T-cell (primary cell): ENCODE data around the gene ERCC1. TPM values are rescaled to one million over a fixed set of nuclear protein-coding genes. Genes with fewer than 3 reads are reported as not detected.

Experiments used
- ATAC-seq, 4 experiments: fragments of 200-7000 bp in 3 of 4; fragments of 150-1000 bp in 1 of 4; cut with Tn5 transposase; replicated peaks in 1 of 4; 1 replicate in 3 of 4; 2 replicates in 1 of 4; pipeline ENCODE4 v1.10.0; 2021; ENCODE audit warnings: moderate library complexity in 3 of 4, mild to moderate bottlenecking in 2 of 4, moderate number of reproducible peaks in 1 of 4
- CTCF ChIA-PET, 2 donors: fragments of 300-600 bp; sonication (Branson Sonifier 250); formaldehyde crosslinking; loops; one replicate each; lab custom pipeline; 2022; ENCODE audit warnings: antibody characterized with exemption in 2 of 2; lab: Charles Lee
- POLR2A ChIA-PET, 2 donors: fragments of 300-600 bp; sonication (Branson Sonifier 250); formaldehyde crosslinking; loops; one replicate each; lab custom pipeline; 2022; ENCODE audit warnings: antibody characterized with exemption in 2 of 2; lab: Charles Lee
- DNase-seq, 35 experiments: peaks; one replicate each; pipeline versions ENCODE4 v3.0.0 to v3.0.0-alpha.2; 2013 to 2023
- H3K27ac ChIP-seq: one replicate; pipeline ENCODE4 v1.5.1; 2013; ENCODE audit warnings: low read length
- H3K27me3 ChIP-seq, 2 experiments: replicated peaks in 1 of 2; 1 replicate in 1 of 2; 2 replicates in 1 of 2; pipeline versions ENCODE4 v1.6.1 to v1.7.0; 2013; ENCODE audit warnings: low read length in 1 of 2, mixed read lengths in 1 of 2; ENCODE audit not compliant: control insufficient read depth in 2 of 2, insufficient read depth in 2 of 2; ENCODE audit errors: extremely low read depth in 1 of 2
- H3K36me3 ChIP-seq, 2 donors: 1 replicate in 1 of 2; 2 replicates in 1 of 2; pipeline versions ENCODE4 v1.6.1 to v1.7.0; 2013; ENCODE audit warnings: low read length in 1 of 2; ENCODE audit not compliant: control insufficient read depth in 2 of 2, insufficient read depth in 1 of 2; ENCODE audit errors: extremely low read depth in 1 of 2
- H3K4me1 ChIP-seq, 2 experiments: 1 replicate in 1 of 2; 2 replicates in 1 of 2; pipeline versions ENCODE4 v1.6.1 to v1.7.0; 2013; ENCODE audit warnings: low read length in 2 of 2, mixed read lengths in 1 of 2; ENCODE audit not compliant: insufficient read depth in 2 of 2, control insufficient read depth in 1 of 2; ENCODE audit errors: extremely low read depth in 1 of 2
- H3K4me3 ChIP-seq, 2 donors: 1 replicate in 1 of 2; 2 replicates in 1 of 2; pipeline versions ENCODE4 v1.5.1 to v1.7.0; 2013; ENCODE audit warnings: mild to moderate bottlenecking in 2 of 2, low read length in 1 of 2, moderate library complexity in 1 of 2; ENCODE audit not compliant: control insufficient read depth in 1 of 2; ENCODE audit errors: extremely low read depth in 1 of 2
- H3K9me3 ChIP-seq: 2 replicates; pipeline ENCODE4 v1.7.0; 2013
- H3K27ac Mint-ChIP-seq, 2 donors: one replicate each; pipeline ENCODE4 v1.8.0; 2020 to 2021; ENCODE audit warnings: mild to moderate bottlenecking in 2 of 2, mixed read lengths in 2 of 2
- H3K27me3 Mint-ChIP-seq, 2 donors: one replicate each; pipeline ENCODE4 v1.8.0; 2021 to 2022; ENCODE audit warnings: mixed read lengths in 2 of 2
- H3K36me3 Mint-ChIP-seq: one replicate; pipeline ENCODE4 v1.8.0; 2021; ENCODE audit warnings: mixed read lengths
- H3K4me1 Mint-ChIP-seq, 3 donors: one replicate each; pipeline ENCODE4 v1.8.0; 2020 to 2022; ENCODE audit warnings: mixed read lengths in 3 of 3, mild to moderate bottlenecking in 1 of 3
- H3K4me3 Mint-ChIP-seq, 3 donors: one replicate each; pipeline ENCODE4 v1.8.0; 2020 to 2022; ENCODE audit warnings: mild to moderate bottlenecking in 3 of 3, mixed read lengths in 3 of 3, moderate library complexity in 3 of 3
- H3K9me3 Mint-ChIP-seq, 3 donors: one replicate each; pipeline ENCODE4 v1.8.0; 2020 to 2022; ENCODE audit warnings: mixed read lengths in 3 of 3
- WGBS: methylation state at CpG from one replicate; pipeline ENCODE4 v1.1.5; 2013; ENCODE audit warnings: missing lambda C conversion rate; ENCODE audit not compliant: insufficient coverage; 5-methylcytosine and 5-hydroxymethylcytosine counted together
- total RNA-seq, 35 experiments: library from RNA in 6 of 35; stranded (reverse) in 6 of 35; fragments of 120-200 nt in 1 of 35; gene quantifications; one replicate each; pipeline versions ENCODE4 v1.2.1 to v1.2.4 and lab custom pipeline; 2013 to 2026

ERCC1 gene
- total RNA-seq, 5 donors from 2014 or later (not counting 1 experiment from before 2014, with no cell fraction given), result 41.7 to 55.4 (median 51.6) TPM

DNA sequence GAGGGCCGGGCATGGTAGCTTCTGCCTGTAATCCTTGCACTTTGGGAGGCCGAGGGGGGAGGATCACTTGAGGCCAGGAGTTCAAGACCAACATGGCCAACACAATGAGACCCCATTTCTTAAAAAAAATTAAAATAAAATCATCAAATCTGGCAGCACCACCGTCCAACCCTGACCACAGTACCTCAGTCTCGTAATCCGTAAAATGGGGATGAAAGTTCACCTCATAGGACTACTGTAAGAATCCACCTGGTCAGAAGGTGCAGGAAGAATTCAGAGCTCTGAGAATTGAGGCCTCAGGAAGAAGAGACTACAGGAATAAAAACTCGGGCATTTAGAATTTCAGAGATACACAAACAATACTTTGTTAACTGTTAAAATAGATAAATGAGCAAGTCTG, 21.9 kb downstream of the ERCC1 start:
- ChIA-PET POLR2A (no interaction called here), CTCF (interaction anchor here in 1 of 2 donors (1.3 kb wide), 1 partner anchor 83 kb away, joined by 5 read pairs; no protein-coding TSS in a partner anchor)
- H3K4me1 ChIP-seq, result peaks cover 3 to 50% of the 10 kb centered on the region in 2 experiments
- no peaks in the 10 kb centered on the region for H3K9me3 ChIP-seq
- Mint-ChIP-seq H3K4me3 (no peak overlapping the region), H3K27me3 (peaks cover 27 to 52% of the 10 kb centered on the region in 2 donors), H3K9me3 (no peaks in the 10 kb centered on the region), H3K27ac (no peak overlapping the region), H3K36me3 (no peaks in the 10 kb centered on the region), H3K4me1 (peaks cover 28 to 48% (median 38%) of the 10 kb centered on the region in 3 donors)
- H3K27ac ChIP-seq, result no peak overlapping the region
- peaks cover 0 to 69% of the 10 kb centered on the region in 2 experiments for H3K27me3 ChIP-seq
- H3K36me3 ChIP-seq, result peaks cover 0 to 3% of the 10 kb centered on the region in 2 donors
- DNase-seq, result no peak
- ATAC-seq, result no peak
- no peak overlapping the region for H3K4me3 ChIP-seq
- 94% methylated on average over 3 of the region's 6 CpGs for WGBS

DNA sequence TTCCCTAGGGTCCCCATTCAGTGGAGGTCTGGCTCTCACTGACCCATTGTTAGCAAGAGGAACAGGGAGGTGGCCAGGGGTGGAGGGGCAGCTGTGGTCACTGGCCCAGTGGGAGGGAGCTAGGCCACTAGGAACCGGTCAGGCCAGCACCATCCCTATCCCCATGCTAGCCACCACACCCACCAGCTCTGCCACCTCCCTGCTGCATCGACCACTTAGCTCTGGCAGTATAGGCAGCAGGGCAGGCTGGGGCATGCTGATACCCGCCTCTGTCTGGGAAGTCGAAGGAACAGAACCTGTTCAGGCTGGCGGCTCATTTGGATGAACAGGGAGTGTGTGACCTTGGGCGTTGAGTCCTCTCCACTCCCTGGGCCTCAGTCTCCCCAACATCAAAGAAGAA, 23.5 kb downstream of the ERCC1 start:
- CTCF ChIA-PET, result interaction anchor here in 1 of 2 donors (0.7 kb wide), 1 partner anchor 18 kb away, joined by 3 read pairs; no protein-coding TSS in a partner anchor
- H3K4me3 ChIP-seq, result no peak overlapping the region
- no peaks in the 10 kb centered on the region for H3K9me3 ChIP-seq
- peaks cover 27 to 56% of the 10 kb centered on the region in 2 donors for H3K27me3 Mint-ChIP-seq
- no peaks in the 10 kb centered on the region for H3K36me3 Mint-ChIP-seq
- no peak overlapping the region for H3K4me3 Mint-ChIP-seq
- no peak overlapping the region for H3K27ac ChIP-seq
- peaks cover 0 to 73% of the 10 kb centered on the region in 2 experiments for H3K27me3 ChIP-seq
- peaks cover 3 to 38% of the 10 kb centered on the region in 2 experiments for H3K4me1 ChIP-seq
- H3K4me1 Mint-ChIP-seq, result peaks cover 15 to 34% (median 29%) of the 10 kb centered on the region in 3 donors
- DNase-seq (no peak), ATAC-seq (no peak)
- peaks cover 0 to 3% of the 10 kb centered on the region in 2 donors for H3K36me3 ChIP-seq
- 100% methylated on average over 1 of the region's 6 CpGs for WGBS
- H3K27ac Mint-ChIP-seq, result no peak overlapping the region
- POLR2A ChIA-PET, result no interaction called here
- no peaks in the 10 kb centered on the region for H3K9me3 Mint-ChIP-seq

- no peak overlapping the region for H3K27ac ChIP-seq
- no peak overlapping the region for H3K4me3 ChIP-seq
- DNase-seq (no peak), ATAC-seq (no peak)
- H3K36me3 Mint-ChIP-seq, result no peaks in the 10 kb centered on the region
- H3K4me1 Mint-ChIP-seq, result peaks cover 5 to 17% (median 13%) of the 10 kb centered on the region in 3 donors
- H3K9me3 ChIP-seq, result no peaks in the 10 kb centered on the region
- no peak overlapping the region for H3K27ac Mint-ChIP-seq
- H3K4me1 ChIP-seq, result peaks cover 0 to 19% of the 10 kb centered on the region in 2 experiments
- peaks cover 0 to 45% of the 10 kb centered on the region in 2 experiments for H3K27me3 ChIP-seq
- H3K36me3 ChIP-seq, result peaks cover 0 to 3% of the 10 kb centered on the region in 2 donors
- no peak overlapping the region for H3K4me3 Mint-ChIP-seq
- peaks cover 9 to 34% of the 10 kb centered on the region in 2 donors for H3K27me3 Mint-ChIP-seq
- no peaks in the 10 kb centered on the region for H3K9me3 Mint-ChIP-seq
- WGBS, result 37% methylated on average over 40 of the region's 59 CpGs
- ChIA-PET CTCF (no interaction called here), POLR2A (no interaction called here)
Observed at GRCh38 chr19:45395821-45396617, 27.7 kb downstream of the ERCC1 start.

DNA sequence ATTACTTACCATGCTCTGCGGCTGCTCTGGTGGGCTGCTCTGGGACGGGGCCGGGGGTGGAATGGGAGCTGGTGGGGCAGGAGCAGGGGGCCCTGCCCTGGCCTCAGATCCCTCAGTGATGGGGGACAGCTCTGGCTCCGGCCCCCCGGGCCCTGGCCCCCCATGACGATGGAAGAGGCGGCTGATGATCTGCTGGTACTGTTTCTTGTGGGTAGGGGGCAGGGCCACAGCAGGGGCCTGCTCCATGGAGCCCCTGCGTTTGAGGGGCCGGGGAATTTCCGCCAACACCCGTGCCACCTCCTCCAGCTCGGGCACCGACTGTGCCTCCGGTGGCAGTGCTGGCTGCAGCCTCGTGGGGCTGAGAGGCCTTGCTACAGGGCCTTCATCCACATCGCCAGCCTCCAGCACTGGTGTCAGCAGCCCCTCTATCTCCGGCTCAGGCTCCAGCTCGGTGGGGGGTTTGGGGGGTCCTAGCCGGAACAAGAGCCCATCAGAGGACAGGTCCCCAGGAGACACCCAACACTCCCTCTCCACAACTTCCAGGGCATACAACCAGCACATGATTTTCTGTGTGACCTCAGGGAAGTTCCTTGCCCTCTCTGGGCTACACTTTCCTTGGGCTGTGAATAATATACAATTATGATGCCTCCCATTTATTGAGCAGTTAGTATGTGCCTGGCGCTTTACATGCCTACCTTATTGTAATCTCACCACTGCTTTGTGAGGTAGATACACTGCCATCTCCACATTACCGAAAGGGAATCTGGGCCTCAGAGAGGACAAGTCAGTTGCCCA, 31.6 kb downstream of the ERCC1 start:
- no peaks in the 10 kb centered on the region for H3K9me3 Mint-ChIP-seq
- H3K4me3 Mint-ChIP-seq, result no peak overlapping the region
- Histone ChIP-seq H3K4me1 (peaks cover 0 to 4% of the 10 kb centered on the region in 2 experiments), H3K36me3 (no peaks in the 10 kb centered on the region), H3K27me3 (peaks cover under 1 to 17% of the 10 kb centered on the region in 2 experiments), H3K27ac (no peak overlapping the region), H3K9me3 (no peaks in the 10 kb centered on the region), H3K4me3 (no peak overlapping the region)
- H3K36me3 Mint-ChIP-seq, result no peaks in the 10 kb centered on the region
- ATAC-seq (no peak), DNase-seq (no peak)
- CTCF ChIA-PET, result no interaction called here
- POLR2A ChIA-PET, result no interaction called here
- H3K27me3 Mint-ChIP-seq, result peaks cover 0 to 12% of the 10 kb centered on the region in 2 donors
- H3K4me1 Mint-ChIP-seq, result peaks cover 0 to 3% (median 2%) of the 10 kb centered on the region in 3 donors
- WGBS, result 88% methylated on average over 15 of the region's 21 CpGs
- H3K27ac Mint-ChIP-seq, result no peak overlapping the region

DNA sequence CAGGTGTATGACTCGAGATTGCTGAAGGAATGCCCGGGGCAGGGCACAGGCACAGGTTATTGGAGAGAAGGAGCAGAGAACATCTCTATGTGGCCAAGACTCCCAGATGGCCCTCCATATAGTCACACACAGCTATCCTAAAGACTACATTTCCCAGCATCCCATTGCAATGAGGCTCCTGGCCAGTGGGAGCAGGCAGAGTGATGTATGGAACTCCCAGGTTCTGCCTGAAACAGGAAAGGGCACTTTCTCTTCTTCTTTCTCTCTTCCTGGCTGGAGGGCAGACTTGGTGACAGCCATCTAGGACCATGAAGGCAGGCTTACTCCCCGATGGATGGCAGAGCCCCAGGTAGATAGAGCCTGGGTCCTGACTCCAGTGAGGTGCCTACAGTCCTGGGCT, 32.4 kb downstream of the ERCC1 start:
- no peak overlapping the region for H3K27ac ChIP-seq
- H3K36me3 ChIP-seq, result no peaks in the 10 kb centered on the region
- Mint-ChIP-seq H3K27me3 (peaks cover 3 to 15% of the 10 kb centered on the region in 2 donors), H3K4me1 (no peaks in the 10 kb centered on the region), H3K9me3 (no peaks in the 10 kb centered on the region), H3K27ac (no peak overlapping the region), H3K36me3 (no peaks in the 10 kb centered on the region), H3K4me3 (no peak overlapping the region)
- no peak for DNase-seq
- H3K4me1 ChIP-seq, result peaks cover 0 to 4% of the 10 kb centered on the region in 2 experiments
- POLR2A ChIA-PET, result no interaction called here
- H3K27me3 ChIP-seq, result peaks cover 3 to 19% of the 10 kb centered on the region in 2 experiments
- ATAC-seq, result no peak
- H3K4me3 ChIP-seq, result no peak overlapping the region
- no CpG with 5 or more reads among the region's 3 CpGs for WGBS
- H3K9me3 ChIP-seq, result no peaks in the 10 kb centered on the region
- CTCF ChIA-PET, result no interaction called here
